Mesenchymal stem cell (in vitro differentiated cells and primary cell): ENCODE results near the gene PRND.

Experiments used
- DNase-seq: peaks from one replicate; pipeline ENCODE4 v3.0.0-alpha.2; 2013
- H2AFZ ChIP-seq: one replicate; pipeline ENCODE4 v1.6.1; 2013; ENCODE audit warnings: low read depth, mild to moderate bottlenecking, control low read depth, inconsistent platforms, low read length, moderate library complexity
- H2AK5ac ChIP-seq: 2 replicates; pipeline ENCODE4 v1.6.1; 2013; ENCODE audit warnings: low read length, moderate library complexity, mild to moderate bottlenecking, inconsistent platforms; ENCODE audit not compliant: severe bottlenecking
- H2BK120ac ChIP-seq: one replicate; pipeline ENCODE4 v1.6.1; 2013; ENCODE audit warnings: low read depth, mild to moderate bottlenecking, inconsistent platforms, low read length, moderate library complexity
- H2BK12ac ChIP-seq, 2 experiments: one replicate each; pipeline ENCODE4 v1.6.1; 2013; ENCODE audit warnings: inconsistent platforms in 2 of 2, low read length in 2 of 2, mild to moderate bottlenecking in 2 of 2, moderate library complexity in 2 of 2, control low read depth in 1 of 2
- H2BK15ac ChIP-seq: one replicate; pipeline ENCODE4 v1.6.1; 2013; ENCODE audit warnings: mild to moderate bottlenecking, low read depth, inconsistent platforms; ENCODE audit not compliant: poor library complexity, severe bottlenecking
- H2BK5ac ChIP-seq: 2 replicates; pipeline ENCODE4 v1.6.1; 2013; ENCODE audit warnings: low read depth, mild to moderate bottlenecking, low read length, control low read depth, inconsistent platforms; ENCODE audit not compliant: poor library complexity, severe bottlenecking
- H3K14ac ChIP-seq, 2 experiments: one replicate each; pipeline ENCODE4 v1.6.1; 2013; ENCODE audit warnings: inconsistent platforms in 2 of 2, low read length in 2 of 2, control low read depth in 1 of 2, mild to moderate bottlenecking in 1 of 2, moderate library complexity in 1 of 2
- H3K18ac ChIP-seq, 2 experiments: one replicate each; pipeline ENCODE4 v1.6.1; 2013; ENCODE audit warnings: inconsistent platforms in 2 of 2, low read length in 2 of 2, control low read depth in 1 of 2, low read depth in 1 of 2, mild to moderate bottlenecking in 1 of 2
- H3K23ac ChIP-seq, 2 experiments: one replicate each; pipeline ENCODE4 v1.6.1; 2013; ENCODE audit warnings: inconsistent platforms in 2 of 2, low read length in 2 of 2, mild to moderate bottlenecking in 2 of 2, moderate library complexity in 2 of 2, control low read depth in 1 of 2
- H3K27ac ChIP-seq: 2 replicates; pipeline ENCODE4 v1.5.1; 2013; ENCODE audit warnings: mild to moderate bottlenecking, moderate library complexity, low read length, control low read depth, inconsistent platforms; ENCODE audit not compliant: poor library complexity, severe bottlenecking
- H3K27me3 ChIP-seq, 2 experiments: 2 replicates each; pipeline versions ENCODE4 v1.6.1 to v1.7.0; 2013; ENCODE audit warnings: low read length in 2 of 2, mild to moderate bottlenecking in 2 of 2, moderate library complexity in 2 of 2, control low read depth in 1 of 2, inconsistent platforms in 1 of 2; ENCODE audit not compliant: control insufficient read depth in 1 of 2, insufficient read depth in 1 of 2
- H3K36me3 ChIP-seq, 2 experiments: 2 replicates each; pipeline versions ENCODE4 v1.6.1 to v1.7.0; 2013; ENCODE audit warnings: low read length in 2 of 2, control low read depth in 1 of 2, inconsistent platforms in 1 of 2, low read depth in 1 of 2, mild to moderate bottlenecking in 1 of 2; ENCODE audit not compliant: insufficient read depth in 2 of 2, control insufficient read depth in 1 of 2
- H3K4ac ChIP-seq, 2 experiments: one replicate each; pipeline ENCODE4 v1.6.1; 2013; ENCODE audit warnings: inconsistent platforms in 2 of 2, low read length in 2 of 2, mild to moderate bottlenecking in 2 of 2, moderate library complexity in 2 of 2, control low read depth in 1 of 2, low read depth in 1 of 2
- H3K4me1 ChIP-seq: 2 replicates; pipeline ENCODE4 v1.6.1; 2013; ENCODE audit warnings: low read depth, low read length, control low read depth; ENCODE audit not compliant: control insufficient read depth, insufficient read depth
- H3K4me2 ChIP-seq: 2 replicates; pipeline ENCODE4 v1.6.1; 2013; ENCODE audit warnings: low read length, mild to moderate bottlenecking, inconsistent platforms; ENCODE audit not compliant: poor library complexity, severe bottlenecking
- H3K4me3 ChIP-seq, 2 experiments: 2 replicates each; pipeline versions ENCODE4 v1.5.1 to v1.7.0; 2013; ENCODE audit warnings: low read length in 2 of 2, mild to moderate bottlenecking in 2 of 2, control low read depth in 1 of 2, low read depth in 1 of 2; ENCODE audit not compliant: insufficient read depth in 1 of 2
- H3K79me1 ChIP-seq: replicated peaks from 2 replicates; pipeline ENCODE4 v1.6.1; 2013; ENCODE audit warnings: mild to moderate bottlenecking, control low read depth, low read length, inconsistent platforms; ENCODE audit not compliant: poor library complexity, severe bottlenecking
- H3K9ac ChIP-seq: 2 replicates; pipeline ENCODE4 v1.7.0; 2013; ENCODE audit warnings: mild to moderate bottlenecking, low read length, moderate library complexity
- H3K9me3 ChIP-seq: 2 replicates; pipeline ENCODE4 v1.7.0; 2013; ENCODE audit warnings: mild to moderate bottlenecking, low read length; ENCODE audit not compliant: control insufficient read depth
- H4K8ac ChIP-seq: one replicate; pipeline ENCODE4 v1.6.1; 2013; ENCODE audit warnings: inconsistent platforms, mild to moderate bottlenecking, low read length, moderate library complexity
- H4K91ac ChIP-seq: one replicate; pipeline ENCODE4 v1.6.1; 2013; ENCODE audit warnings: mild to moderate bottlenecking, low read length, inconsistent platforms
- WGBS: methylation state at CpG from one replicate; pipeline ENCODE4 v1.1.7; 2013; ENCODE audit warnings: mixed read lengths; 5-methylcytosine and 5-hydroxymethylcytosine counted together

PRND gene

GRCh38 chr20:4729265-4729664 is 7.6 kb downstream of the PRND start:
- H3K4ac ChIP-seq, result no peak overlapping the region
- H3K18ac ChIP-seq, result no peak overlapping the region

GRCh38 chr20:4730780-4731179 is 9.1 kb downstream of the PRND start:
- no peak overlapping the region for H2BK12ac ChIP-seq
- DNase-seq, result peak; percentile 6
- H4K91ac ChIP-seq, result no peak overlapping the region
- no peak overlapping the region for H2AFZ ChIP-seq
- no peak overlapping the region for H3K14ac ChIP-seq
- no peak overlapping the region for H2BK120ac ChIP-seq
- H3K36me3 ChIP-seq, result no peaks in the 10 kb centered on the region
- no peak overlapping the region for H3K9ac ChIP-seq
- no peaks in the 10 kb centered on the region for H3K79me1 ChIP-seq
- no peak overlapping the region for H3K4me2 ChIP-seq
- peaks cover 22 to 27% of the 10 kb centered on the region in 2 experiments for H3K27me3 ChIP-seq
- no peak overlapping the region for H3K27ac ChIP-seq
- no peak overlapping the region for H3K4me3 ChIP-seq
- peaks cover 1% of the 10 kb centered on the region for H3K4me1 ChIP-seq
- no peak overlapping the region for H2BK15ac ChIP-seq
- H4K8ac ChIP-seq, result no peak overlapping the region
- H2AK5ac ChIP-seq, result no peak overlapping the region
- no peak overlapping the region for H3K23ac ChIP-seq
- H3K9me3 ChIP-seq, result no peaks in the 10 kb centered on the region
- WGBS, result 30% methylated on average over 6 of the region's 6 CpGs
- no peak overlapping the region for H3K18ac ChIP-seq
- no peak overlapping the region for H2BK5ac ChIP-seq
- no peak overlapping the region for H3K4ac ChIP-seq

More at GRCh38 chr20:4729265-4729664, 7.6 kb downstream of the PRND start:
- H3K27ac ChIP-seq, result no peak overlapping the region
- H4K91ac ChIP-seq, result no peak overlapping the region
- H3K79me1 ChIP-seq, result no peaks in the 10 kb centered on the region
- H2BK120ac ChIP-seq, result no peak overlapping the region
- no peak overlapping the region for H3K14ac ChIP-seq
- H2BK5ac ChIP-seq, result no peak overlapping the region
- H3K23ac ChIP-seq, result no peak overlapping the region
- no peak overlapping the region for H2BK12ac ChIP-seq
- H3K4me2 ChIP-seq, result no peak overlapping the region
- no peak overlapping the region for H2AFZ ChIP-seq
- H3K4me3 ChIP-seq, result no peak overlapping the region
- H3K36me3 ChIP-seq, result no peaks in the 10 kb centered on the region
- no peak overlapping the region for H4K8ac ChIP-seq
- WGBS, result 72% methylated on average over 5 of the region's 5 CpGs
- H3K9me3 ChIP-seq, result no peaks in the 10 kb centered on the region
- DNase-seq, result no peak
- H2AK5ac ChIP-seq, result no peak overlapping the region
- H3K9ac ChIP-seq, result no peak overlapping the region
- H3K4me1 ChIP-seq, result peaks cover 1% of the 10 kb centered on the region
- peaks cover 22 to 27% of the 10 kb centered on the region in 2 experiments for H3K27me3 ChIP-seq
- H2BK15ac ChIP-seq, result no peak overlapping the region

- no peak overlapping the region for H2AFZ ChIP-seq
- no peak overlapping the region for H3K18ac ChIP-seq
- no peak overlapping the region for H3K9ac ChIP-seq
- no peak overlapping the region for H4K8ac ChIP-seq
- peaks cover 19 to 42% of the 10 kb centered on the region in 2 experiments for H3K27me3 ChIP-seq
- H3K4me3 ChIP-seq, result no peak overlapping the region
- H2BK15ac ChIP-seq, result no peak overlapping the region
- H3K9me3 ChIP-seq, result no peaks in the 10 kb centered on the region
- no peak overlapping the region for H2AK5ac ChIP-seq
- no peak overlapping the region for H3K4me2 ChIP-seq
- no peaks in the 10 kb centered on the region for H3K4me1 ChIP-seq
- no peak for DNase-seq
- no peak overlapping the region for H2BK5ac ChIP-seq
- 65% methylated on average over 3 of the region's 3 CpGs for WGBS
- no peak overlapping the region for H3K14ac ChIP-seq
- H3K4ac ChIP-seq, result no peak overlapping the region
- no peak overlapping the region for H4K91ac ChIP-seq
- no peak overlapping the region for H3K27ac ChIP-seq
- no peak overlapping the region for H3K23ac ChIP-seq
- no peak overlapping the region for H2BK120ac ChIP-seq
- H2BK12ac ChIP-seq, result no peak overlapping the region
- H3K79me1 ChIP-seq, result no peaks in the 10 kb centered on the region
- H3K36me3 ChIP-seq, result no peaks in the 10 kb centered on the region
Observed at GRCh38 chr20:4736875-4737274, 15.2 kb downstream of the PRND start.

- DNase-seq, result no peak
- H3K4ac ChIP-seq, result no peak overlapping the region
- peaks cover 19 to 30% of the 10 kb centered on the region in 2 experiments for H3K27me3 ChIP-seq
- no peak overlapping the region for H2BK120ac ChIP-seq
- no peak overlapping the region for H3K14ac ChIP-seq
- H3K18ac ChIP-seq, result no peak overlapping the region
- H4K91ac ChIP-seq, result no peak overlapping the region
- no peak overlapping the region for H2BK12ac ChIP-seq
- no peak overlapping the region for H3K9ac ChIP-seq
- no peak overlapping the region for H2AFZ ChIP-seq
- H3K4me2 ChIP-seq, result no peak overlapping the region
- H3K36me3 ChIP-seq, result no peaks in the 10 kb centered on the region
- WGBS, result 87% methylated on average over 7 of the region's 8 CpGs
- H4K8ac ChIP-seq, result no peak overlapping the region
- H2BK15ac ChIP-seq, result no peak overlapping the region
- no peak overlapping the region for H3K4me3 ChIP-seq
- no peaks in the 10 kb centered on the region for H3K4me1 ChIP-seq
- H3K27ac ChIP-seq, result no peak overlapping the region
- no peaks in the 10 kb centered on the region for H3K9me3 ChIP-seq
- no peak overlapping the region for H2AK5ac ChIP-seq
- no peaks in the 10 kb centered on the region for H3K79me1 ChIP-seq
- H3K23ac ChIP-seq, result no peak overlapping the region
- no peak overlapping the region for H2BK5ac ChIP-seq
Observed at GRCh38 chr20:4737857-4738627, 16.3 kb downstream of the PRND start.
